Neutrophil (primary cell): ENCODE results near the gene ABL2.
A peak's percentile ranks its signal among the peaks of the same experiment; 100 is the strongest.
"Not testable (repeated sequence)": the region's sequence is repeated elsewhere in the genome, so short reads cannot be mapped to it uniquely, and the experiment has no call there.

Experiments used
- H3K27ac ChIP-seq: fragments of 200-600 bp; sonication (generic); 2 replicates; pipeline ENCODE4 v1.5.1; 2016; ENCODE audit warnings: mild to moderate bottlenecking, moderate library complexity
- H3K27me3 ChIP-seq: fragments of 200-600 bp; sonication (generic); 2 replicates; pipeline ENCODE4 v1.6.0; 2016; ENCODE audit warnings: mild to moderate bottlenecking
- H3K36me3 ChIP-seq: fragments of 200-600 bp; sonication (generic); 2 replicates; pipeline ENCODE4 v1.5.1; 2017
- H3K4me1 ChIP-seq, 2 experiments: fragments of 200-600 bp in 1 of 2; sonication (generic) in 1 of 2; 1 replicate in 1 of 2; 2 replicates in 1 of 2; pipeline versions ENCODE4 v1.5.1 to v1.6.1; 2013 to 2016; ENCODE audit warnings: low read depth in 1 of 2, low read length in 1 of 2, mild to moderate bottlenecking in 1 of 2, moderate library complexity in 1 of 2; ENCODE audit not compliant: control insufficient read depth in 1 of 2, insufficient read depth in 1 of 2
- H3K4me3 ChIP-seq, 2 experiments: fragments of 200-600 bp in 1 of 2; sonication (generic) in 1 of 2; 1 replicate in 1 of 2; 2 replicates in 1 of 2; pipeline ENCODE4 v1.5.1; 2013 to 2016; ENCODE audit warnings: low read depth in 1 of 2, low read length in 1 of 2, mild to moderate bottlenecking in 1 of 2, moderate library complexity in 1 of 2
- H3K9me3 ChIP-seq: fragments of 200-600 bp; sonication (generic); 2 replicates; pipeline ENCODE4 v1.5.1; 2016
- TF ChIP-seq, protein P1 (sequence below): fragments of 200-600 bp; sonication (generic); IDR thresholded peaks from 2 replicates; pipeline ENCODE4 v1.5.1; 2016; ENCODE audit warnings: antibody characterized with exemption

Gene ABL2

DNA sequence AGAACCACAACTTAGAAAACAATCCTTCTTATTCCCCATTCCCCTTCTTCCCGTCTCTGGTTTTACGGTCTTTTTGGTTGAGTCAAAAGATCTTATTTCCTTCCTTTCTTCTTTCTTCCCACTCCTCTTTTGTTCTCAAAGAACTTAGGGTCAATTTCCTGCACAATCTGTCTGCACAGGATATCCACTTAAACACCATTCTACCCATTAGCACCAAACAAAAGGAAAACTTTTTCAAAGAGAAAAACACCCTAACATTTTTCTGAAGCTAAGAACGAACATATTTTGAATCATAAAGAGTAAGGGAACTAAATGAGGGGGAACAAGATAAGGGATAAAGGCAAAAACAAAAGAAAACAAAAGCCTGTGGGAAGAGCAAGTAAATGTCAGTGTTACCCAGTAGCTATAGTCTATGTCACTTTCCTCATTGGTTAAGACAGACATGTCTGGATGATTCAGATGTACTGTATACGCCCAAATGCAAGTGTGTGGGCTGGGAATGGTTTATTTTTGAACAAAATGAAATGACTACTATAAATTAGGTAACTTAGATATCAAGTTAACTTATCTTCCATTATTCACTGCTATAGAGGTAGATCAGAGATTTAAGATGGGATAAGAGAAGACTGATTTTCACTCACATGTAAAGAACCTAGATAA, 87.8 kb downstream of the ABL2 start:
- Histone ChIP-seq H3K4me1 (peaks cover 3 to 12% of the 10 kb centered on the region in 2 experiments), H3K4me3 (no peak overlapping the region), H3K27ac (peak overlapping the region; percentile 23), H3K9me3 (no peaks in the 10 kb centered on the region), H3K36me3 (no peaks in the 10 kb centered on the region), H3K27me3 (no peaks in the 10 kb centered on the region)
- TF ChIP-seq, protein P1, sequence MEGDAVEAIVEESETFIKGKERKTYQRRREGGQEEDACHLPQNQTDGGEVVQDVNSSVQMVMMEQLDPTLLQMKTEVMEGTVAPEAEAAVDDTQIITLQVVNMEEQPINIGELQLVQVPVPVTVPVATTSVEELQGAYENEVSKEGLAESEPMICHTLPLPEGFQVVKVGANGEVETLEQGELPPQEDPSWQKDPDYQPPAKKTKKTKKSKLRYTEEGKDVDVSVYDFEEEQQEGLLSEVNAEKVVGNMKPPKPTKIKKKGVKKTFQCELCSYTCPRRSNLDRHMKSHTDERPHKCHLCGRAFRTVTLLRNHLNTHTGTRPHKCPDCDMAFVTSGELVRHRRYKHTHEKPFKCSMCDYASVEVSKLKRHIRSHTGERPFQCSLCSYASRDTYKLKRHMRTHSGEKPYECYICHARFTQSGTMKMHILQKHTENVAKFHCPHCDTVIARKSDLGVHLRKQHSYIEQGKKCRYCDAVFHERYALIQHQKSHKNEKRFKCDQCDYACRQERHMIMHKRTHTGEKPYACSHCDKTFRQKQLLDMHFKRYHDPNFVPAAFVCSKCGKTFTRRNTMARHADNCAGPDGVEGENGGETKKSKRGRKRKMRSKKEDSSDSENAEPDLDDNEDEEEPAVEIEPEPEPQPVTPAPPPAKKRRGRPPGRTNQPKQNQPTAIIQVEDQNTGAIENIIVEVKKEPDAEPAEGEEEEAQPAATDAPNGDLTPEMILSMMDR = no peak

DNA sequence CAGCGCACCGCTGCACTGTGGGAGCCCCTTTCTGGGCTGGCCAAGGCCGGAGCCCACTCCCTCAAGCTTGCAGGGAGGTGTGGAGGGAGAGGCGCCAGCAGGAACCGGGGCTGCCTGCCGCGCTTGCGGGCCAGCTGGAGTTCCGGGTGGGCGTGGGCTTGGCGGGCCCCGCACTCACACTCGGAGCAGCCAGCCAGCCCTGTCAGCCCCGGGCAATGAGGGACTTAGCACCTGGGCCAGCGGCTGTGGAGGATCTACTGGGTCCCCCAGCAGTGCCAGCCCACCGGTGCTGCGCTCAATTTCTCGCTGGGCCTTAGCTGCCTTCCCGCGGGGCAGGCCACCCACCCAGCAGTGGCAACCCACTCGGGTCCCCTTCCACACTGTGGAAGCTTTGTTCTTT, 90.7 kb downstream of the ABL2 start:
- not testable (repeated sequence) for H3K27me3 ChIP-seq, H3K9me3 ChIP-seq, H3K27ac ChIP-seq, H3K4me3 ChIP-seq, H3K36me3 ChIP-seq
- H3K4me1 ChIP-seq = peaks cover 3 to 12% of the 10 kb centered on the region in 2 experiments

DNA sequence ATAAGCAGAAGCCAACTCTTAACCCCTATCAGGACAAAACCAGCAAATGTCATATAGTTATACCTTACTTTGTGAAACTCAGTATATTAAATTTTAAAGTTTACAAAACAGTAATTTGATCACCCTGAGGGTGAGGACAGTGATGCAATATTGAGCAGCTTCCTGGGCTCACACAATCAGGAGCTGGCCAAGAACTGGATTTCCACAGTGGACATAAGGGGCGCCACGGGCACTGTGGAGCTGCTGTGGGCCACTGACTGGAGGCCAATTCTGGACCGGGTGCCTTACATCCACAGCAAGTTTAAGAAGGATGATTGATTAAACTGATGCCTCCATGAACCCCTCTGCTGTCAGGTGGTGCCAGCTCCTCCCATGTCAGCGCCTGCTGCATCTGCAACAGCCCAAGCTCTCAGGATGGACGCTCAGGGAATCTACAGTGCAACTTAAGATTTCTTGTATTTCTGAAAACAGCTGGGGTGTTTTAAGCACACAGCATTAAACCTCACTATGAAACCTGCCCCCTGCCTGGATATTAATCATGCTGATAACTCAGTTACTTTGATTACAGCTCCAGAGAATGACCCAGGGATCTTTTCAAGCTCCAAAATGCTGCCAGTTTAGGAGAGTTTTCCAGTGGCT, 91.7 kb downstream of the ABL2 start:
- no peak overlapping the region for H3K4me3 ChIP-seq
- TF ChIP-seq, protein P1 = no peak
- H3K27ac ChIP-seq = no peak overlapping the region
- no peaks in the 10 kb centered on the region for H3K9me3 ChIP-seq
- peaks cover 3 to 12% of the 10 kb centered on the region in 2 experiments for H3K4me1 ChIP-seq
- H3K36me3 ChIP-seq = no peaks in the 10 kb centered on the region
- H3K27me3 ChIP-seq = no peaks in the 10 kb centered on the region

DNA sequence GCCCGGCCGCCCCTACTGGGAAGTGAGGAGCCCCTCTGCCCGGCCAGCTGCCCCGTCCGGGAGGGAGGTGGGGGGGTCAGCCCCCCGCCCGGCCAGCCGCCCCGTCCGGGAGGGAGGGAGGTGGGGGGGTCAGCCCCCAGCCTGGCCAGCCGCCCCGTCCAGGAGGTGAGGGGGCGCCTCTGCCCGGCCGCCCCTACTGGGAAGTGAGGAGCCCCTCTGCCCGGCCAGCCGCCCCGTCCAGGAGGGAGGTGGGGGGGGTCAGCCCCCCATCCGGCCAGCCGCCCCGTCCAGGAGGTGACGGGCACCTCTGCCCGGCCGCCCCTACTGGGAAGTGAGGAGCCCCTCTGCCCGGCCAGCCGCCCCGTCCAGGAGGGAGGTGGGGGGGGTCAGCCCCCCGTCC, 93.8 kb downstream of the ABL2 start:
- not testable (repeated sequence) for H3K36me3 ChIP-seq, H3K27me3 ChIP-seq, H3K4me1 ChIP-seq, H3K9me3 ChIP-seq, H3K4me3 ChIP-seq, H3K27ac ChIP-seq

DNA sequence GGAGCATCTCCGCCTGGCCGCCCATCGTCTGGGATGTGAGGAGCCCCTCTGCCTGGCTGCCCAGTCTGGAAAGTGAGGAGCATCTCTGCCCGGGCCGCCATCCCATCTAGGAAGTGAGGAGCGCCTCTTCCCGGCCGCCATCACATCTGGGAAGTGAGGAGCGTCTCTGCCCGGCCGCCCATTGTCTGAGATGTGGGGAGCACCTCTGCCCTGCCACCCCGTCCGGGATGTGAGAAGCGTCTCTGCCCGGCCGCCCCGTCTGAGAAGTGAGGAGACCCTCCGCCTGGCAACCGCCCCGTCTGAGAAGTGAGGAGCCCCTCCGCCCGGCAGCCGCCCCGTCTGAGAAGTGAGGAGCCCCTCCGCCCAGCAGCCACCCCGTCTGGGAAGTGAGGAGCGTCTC, 94.3 kb downstream of the ABL2 start:
- not testable (repeated sequence) for H3K36me3 ChIP-seq, H3K27me3 ChIP-seq, H3K27ac ChIP-seq, H3K9me3 ChIP-seq, H3K4me1 ChIP-seq, H3K4me3 ChIP-seq

DNA sequence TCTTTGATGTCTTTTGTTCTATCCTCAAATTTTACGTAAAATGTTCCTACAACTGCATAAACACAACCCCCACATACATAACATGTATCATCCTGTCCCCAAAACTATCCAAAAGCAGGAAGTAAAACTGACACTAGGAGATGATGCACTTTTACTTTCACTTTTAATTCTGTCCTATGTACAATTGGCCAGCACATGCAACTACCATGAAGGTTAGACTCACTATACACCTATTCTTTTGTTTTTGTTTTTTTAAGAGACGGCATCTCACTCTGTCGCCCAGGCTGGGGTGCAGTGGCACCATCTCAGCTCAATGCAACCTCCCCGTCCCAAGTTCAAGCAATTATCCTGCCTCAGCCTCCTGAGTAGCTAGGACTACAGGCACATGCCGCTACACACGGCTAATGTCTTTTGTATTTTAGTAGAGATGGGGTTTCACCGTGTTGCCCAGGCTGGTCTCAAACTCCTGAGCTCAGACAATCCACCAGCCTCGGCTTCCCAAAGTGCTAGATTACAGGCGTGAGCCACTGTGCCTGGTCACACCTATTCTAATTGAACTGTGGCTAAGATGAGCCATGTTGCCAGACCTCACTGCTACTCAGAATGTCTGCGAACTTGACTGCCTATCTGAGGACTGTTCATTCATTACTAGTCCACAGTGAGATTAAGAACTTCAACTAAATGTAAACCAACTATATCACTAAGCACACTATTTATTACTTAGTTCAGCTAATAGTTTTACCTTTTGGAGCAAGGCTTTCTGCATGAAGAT, 99.6 kb downstream of the ABL2 start:
- Histone ChIP-seq H3K27me3 (no peaks in the 10 kb centered on the region), H3K27ac (peak overlapping the region; percentile 26), H3K4me3 (peak overlapping the region in 1 of 2 experiments; percentile 20), H3K36me3 (no peaks in the 10 kb centered on the region), H3K4me1 (peaks cover 5 to 12% of the 10 kb centered on the region in 2 experiments), H3K9me3 (no peaks in the 10 kb centered on the region)
- TF ChIP-seq, protein P1 = no peak

DNA sequence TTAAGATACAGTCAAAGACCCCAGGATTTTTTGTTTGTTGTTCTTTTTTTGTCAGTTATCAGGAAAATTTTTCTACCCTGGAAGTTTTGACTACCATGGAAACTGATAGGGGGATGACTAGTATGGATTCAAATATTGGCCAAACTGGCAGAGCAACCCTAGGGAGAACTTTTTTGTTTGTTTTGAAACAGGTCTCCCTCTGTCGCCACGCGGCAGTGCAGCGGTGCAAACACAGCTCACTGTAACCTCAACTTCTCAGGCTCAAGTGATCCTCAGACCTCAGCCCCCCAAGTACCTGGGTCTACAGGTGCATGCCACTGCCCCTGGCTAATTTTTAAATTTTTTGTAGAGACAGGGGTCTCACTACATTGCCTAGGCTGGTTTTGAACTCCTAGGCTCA, 101.0 kb downstream of the ABL2 start:
- Histone ChIP-seq H3K27me3 (no peaks in the 10 kb centered on the region), H3K27ac (no peak overlapping the region), H3K4me1 (peaks cover 5 to 12% of the 10 kb centered on the region in 2 experiments), H3K4me3 (no peak overlapping the region), H3K36me3 (no peaks in the 10 kb centered on the region), H3K9me3 (no peaks in the 10 kb centered on the region)
- TF ChIP-seq, protein P1 = no peak
